PC-9 (cell line): ENCODE results near the gene SH3TC1. TPM values are rescaled to one million over a fixed set of nuclear protein-coding genes. Genes with fewer than 3 reads are reported as not detected.

Experiments
- BruUV-seq: library from RNA; stranded (reverse); fragments of 400-500 nt; replicated peaks from 2 replicates; lab custom pipeline; 2021; lab: Mats Ljungman, UMichigan
- CTCF ChIA-PET: fragments of 300-600 bp; sonication (Branson Sonifier 250); formaldehyde crosslinking; loops from one replicate; lab custom pipeline; 2022; ENCODE audit warnings: antibody characterized with exemption; lab: Charles Lee
- POLR2A ChIA-PET: fragments of 300-600 bp; sonication (Branson Sonifier 250); formaldehyde crosslinking; loops from one replicate; lab custom pipeline; 2022; ENCODE audit warnings: antibody characterized with exemption; ENCODE audit not compliant: unreplicated experiment; lab: Charles Lee
- DNase-seq, 2 experiments: peaks; one replicate each; pipeline versions ENCODE4 v3.0.0 to v3.0.0-alpha.2; 2015 to 2022; ENCODE audit warnings: mixed read lengths in 1 of 2
- H2AFZ ChIP-seq: fragments of 200-600 bp; sonication (generic); 2 replicates; pipeline ENCODE4 v1.8.1; 2017; ENCODE audit warnings: antibody characterized with exemption
- H3F3A ChIP-seq: fragments of 200-600 bp; sonication (generic); 2 replicates; pipeline ENCODE4 v1.8.1; 2017; ENCODE audit warnings: antibody characterized with exemption, mild to moderate bottlenecking, low read depth; ENCODE audit not compliant: insufficient read depth
- H3K27ac ChIP-seq: fragments of 200-600 bp; sonication (generic); 2 replicates; pipeline ENCODE4 v1.6.1; 2016; ENCODE audit warnings: mixed run types
- H3K27me3 ChIP-seq: fragments of 200-600 bp; sonication (generic); 2 replicates; pipeline ENCODE4 v1.6.1; 2016; ENCODE audit warnings: low read depth, mixed run types; ENCODE audit not compliant: insufficient read depth
- H3K36me3 ChIP-seq: fragments of 200-600 bp; sonication (generic); 2 replicates; pipeline ENCODE4 v1.6.1; 2016; ENCODE audit warnings: low read depth, mixed run types
- H3K4me1 ChIP-seq: fragments of 200-600 bp; sonication (generic); replicated peaks from 2 replicates; pipeline ENCODE4 v1.6.1; 2016; ENCODE audit warnings: mixed run types; ENCODE audit not compliant: insufficient read depth
- H3K4me2 ChIP-seq: fragments of 200-600 bp; sonication (generic); 2 replicates; pipeline ENCODE4 v1.6.1; 2017; ENCODE audit warnings: mixed run types
- H3K4me3 ChIP-seq: fragments of 200-600 bp; sonication (generic); 2 replicates; pipeline ENCODE4 v1.6.1; 2016; ENCODE audit warnings: mixed run types
- H3K79me2 ChIP-seq: fragments of 200-600 bp; sonication (generic); 2 replicates; pipeline ENCODE4 v1.6.1; 2017; ENCODE audit warnings: low read depth, mixed run types
- H3K9me2 ChIP-seq: fragments of 200-600 bp; sonication (generic); 2 replicates; pipeline ENCODE4 v1.8.1; 2017; ENCODE audit warnings: mild to moderate bottlenecking; ENCODE audit not compliant: insufficient read depth
- H3K9me3 ChIP-seq: fragments of 200-600 bp; sonication (generic); 2 replicates; pipeline ENCODE4 v1.8.1; 2016; ENCODE audit warnings: low read depth; ENCODE audit not compliant: insufficient read depth
- H4K20me1 ChIP-seq: fragments of 200-600 bp; sonication (generic); 2 replicates; pipeline ENCODE4 v1.8.1; 2017; ENCODE audit not compliant: insufficient read depth
- EZH2 ChIP-seq: fragments of 200-600 bp; sonication (generic); IDR thresholded peaks from 2 replicates; pipeline ENCODE4 v1.8.0; 2017; ENCODE audit warnings: antibody characterized with exemption, low read depth
- intact Hi-C: fragments of 100-400 bp; cut with micrococcal nuclease; formaldehyde crosslinking; loops from one replicate; pipeline ENCODE4 v1.10.0; 2022; ENCODE audit not compliant: unreplicated experiment
- total RNA-seq: library from RNA; stranded (reverse); gene quantifications from 2 replicates; pipeline ENCODE4 v1.2.3, GENCODE V29; 2021
- TF ChIP-seq, protein P1 (sequence below): fragments of 200-600 bp; sonication (generic); conservative IDR thresholded peaks from 2 replicates; pipeline ENCODE4 v1.6.1; 2017; ENCODE audit warnings: mixed run types, antibody characterized with exemption, mild to moderate bottlenecking, moderate library complexity

The SH3TC1 gene
- total RNA-seq, 1 experiment from 2014 or later: 5.2 TPM

DNA sequence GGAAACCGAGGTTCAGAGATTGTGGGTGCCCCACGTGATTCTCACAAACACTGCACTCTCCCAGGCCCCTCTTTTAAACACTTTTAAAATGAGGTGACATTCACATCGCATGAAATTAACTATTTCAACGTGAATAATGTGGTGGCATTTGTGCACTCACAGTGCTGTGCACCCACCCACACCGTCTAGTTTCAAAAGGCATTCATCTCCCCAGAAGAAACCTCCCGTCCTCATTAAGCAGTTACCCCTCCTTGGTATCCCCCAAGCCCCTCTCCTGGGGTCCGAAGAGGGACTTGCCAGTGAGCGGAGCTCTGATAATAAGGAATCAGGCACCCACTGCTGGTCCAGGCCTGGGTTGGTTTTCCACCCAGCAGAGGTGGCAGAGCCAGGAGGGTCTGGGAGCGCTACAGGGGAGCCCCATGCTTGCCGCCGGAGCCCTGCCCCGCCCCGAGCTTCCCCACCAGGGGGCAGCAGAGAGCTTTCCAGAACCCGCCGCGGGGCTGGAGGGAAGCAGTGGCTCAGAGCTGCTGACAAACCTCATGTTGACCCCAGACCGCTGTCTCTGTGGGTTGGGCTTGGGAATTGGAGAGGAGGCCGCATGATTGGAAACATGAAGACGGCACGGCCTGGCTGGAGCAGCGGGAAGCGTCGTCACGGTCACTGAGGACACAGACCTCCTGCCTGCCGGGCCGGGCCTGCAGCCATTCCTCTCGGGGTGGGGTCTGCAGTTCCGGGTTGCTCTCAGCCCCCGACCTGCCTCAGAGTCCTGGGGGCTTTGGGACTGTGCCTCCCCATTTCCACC is 43.0 kb downstream of the SH3TC1 start:
- POLR2A ChIA-PET: no interaction called here
- peak in 1 of 2 experiments; percentile 85 for DNase-seq
- BruUV-seq: no TSS peak
- H2AFZ ChIP-seq: no peak overlapping the region
- H3K9me2 ChIP-seq: no peaks in the 10 kb centered on the region
- H3K4me3 ChIP-seq: no peak overlapping the region
- H3K4me1 ChIP-seq: peaks cover 5% of the 10 kb centered on the region; the same call in 1 of the 2 replicates
- CTCF ChIA-PET: interaction anchor here (0.9 to 2.1 kb wide), 3 partner anchors 26 to 161 kb away, joined by 3 to 12 read pairs (median 4); no protein-coding TSS in a partner anchor
- H3K36me3 ChIP-seq: no peaks in the 10 kb centered on the region
- intact Hi-C loops: loop anchor here (1.0 to 10.0 kb wide), 5 partner anchors 25 to 353 kb away; partner anchors contain the start of gene CPZ
- H3F3A ChIP-seq: no peaks in the 10 kb centered on the region
- H3K4me2 ChIP-seq: no peak overlapping the region
- H3K27me3 ChIP-seq: no peaks in the 10 kb centered on the region
- H3K9me3 ChIP-seq: no peaks in the 10 kb centered on the region
- no peaks in the 10 kb centered on the region for H4K20me1 ChIP-seq
- H3K79me2 ChIP-seq: no peaks in the 10 kb centered on the region
- TF ChIP-seq, protein P1, sequence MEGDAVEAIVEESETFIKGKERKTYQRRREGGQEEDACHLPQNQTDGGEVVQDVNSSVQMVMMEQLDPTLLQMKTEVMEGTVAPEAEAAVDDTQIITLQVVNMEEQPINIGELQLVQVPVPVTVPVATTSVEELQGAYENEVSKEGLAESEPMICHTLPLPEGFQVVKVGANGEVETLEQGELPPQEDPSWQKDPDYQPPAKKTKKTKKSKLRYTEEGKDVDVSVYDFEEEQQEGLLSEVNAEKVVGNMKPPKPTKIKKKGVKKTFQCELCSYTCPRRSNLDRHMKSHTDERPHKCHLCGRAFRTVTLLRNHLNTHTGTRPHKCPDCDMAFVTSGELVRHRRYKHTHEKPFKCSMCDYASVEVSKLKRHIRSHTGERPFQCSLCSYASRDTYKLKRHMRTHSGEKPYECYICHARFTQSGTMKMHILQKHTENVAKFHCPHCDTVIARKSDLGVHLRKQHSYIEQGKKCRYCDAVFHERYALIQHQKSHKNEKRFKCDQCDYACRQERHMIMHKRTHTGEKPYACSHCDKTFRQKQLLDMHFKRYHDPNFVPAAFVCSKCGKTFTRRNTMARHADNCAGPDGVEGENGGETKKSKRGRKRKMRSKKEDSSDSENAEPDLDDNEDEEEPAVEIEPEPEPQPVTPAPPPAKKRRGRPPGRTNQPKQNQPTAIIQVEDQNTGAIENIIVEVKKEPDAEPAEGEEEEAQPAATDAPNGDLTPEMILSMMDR: peak; percentile 84
- TF ChIP-seq EZH2: no peak
- no peak overlapping the region for H3K27ac ChIP-seq

DNA sequence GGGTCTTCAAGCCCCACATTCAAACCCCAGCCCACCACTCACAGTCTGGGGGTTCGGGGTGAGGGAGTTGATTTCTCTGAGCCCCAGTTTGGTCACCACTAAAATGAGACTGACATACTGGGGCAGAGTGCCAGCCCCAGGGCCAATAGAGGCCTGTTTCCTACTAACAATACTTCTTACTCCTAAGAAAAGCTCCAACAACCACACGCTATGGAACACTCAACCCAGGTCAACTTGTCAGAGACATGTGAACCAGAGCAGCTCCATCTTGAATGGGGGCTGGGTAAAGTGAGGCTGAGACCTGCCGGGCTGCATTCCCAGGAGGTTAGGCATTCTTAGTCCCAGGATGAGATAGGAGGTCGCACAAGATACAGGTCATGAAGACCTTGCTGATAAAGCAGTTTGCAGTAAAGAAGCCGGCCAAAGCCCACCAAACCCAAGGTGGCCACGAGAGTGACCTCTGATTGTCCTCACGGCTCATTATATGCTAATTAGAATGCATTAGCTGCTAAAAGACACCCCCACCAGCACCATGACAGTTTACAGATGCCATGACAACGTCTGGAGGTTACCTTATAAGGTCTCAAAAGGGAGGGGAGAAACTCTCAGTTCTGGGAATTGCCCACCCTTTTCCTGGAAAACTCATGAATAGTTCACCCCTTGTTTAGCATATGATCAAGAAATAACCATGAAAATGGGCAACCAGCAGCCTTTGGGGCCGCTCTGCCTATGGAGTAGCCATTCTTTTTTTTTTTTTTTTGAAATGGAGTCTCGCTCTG is 43.9 kb downstream of the SH3TC1 start:
- H3K4me3 ChIP-seq: no peak overlapping the region
- H4K20me1 ChIP-seq: no peaks in the 10 kb centered on the region
- no TSS peak for BruUV-seq
- H3K9me3 ChIP-seq: no peaks in the 10 kb centered on the region
- no peaks in the 10 kb centered on the region for H3K27me3 ChIP-seq
- DNase-seq: no peak
- POLR2A ChIA-PET: no interaction called here
- intact Hi-C loops: loop anchor here (1.0 to 10.0 kb wide), 5 partner anchors 24 to 352 kb away; partner anchors contain the start of gene CPZ
- CTCF ChIA-PET: interaction anchor here (0.6 to 2.1 kb wide), 4 partner anchors 25 to 215 kb away, joined by 3 to 12 read pairs (median 4); no protein-coding TSS in a partner anchor
- no peaks in the 10 kb centered on the region for H3K79me2 ChIP-seq
- H3F3A ChIP-seq: no peaks in the 10 kb centered on the region
- H3K36me3 ChIP-seq: no peaks in the 10 kb centered on the region
- H3K4me1 ChIP-seq: peaks cover 5% of the 10 kb centered on the region; the same call in 1 of the 2 replicates
- no peak overlapping the region for H2AFZ ChIP-seq
- TF ChIP-seq, protein P1: no peak
- no peak for TF ChIP-seq EZH2
- H3K27ac ChIP-seq: no peak overlapping the region
- H3K4me2 ChIP-seq: no peak overlapping the region
- H3K9me2 ChIP-seq: no peaks in the 10 kb centered on the region

DNA sequence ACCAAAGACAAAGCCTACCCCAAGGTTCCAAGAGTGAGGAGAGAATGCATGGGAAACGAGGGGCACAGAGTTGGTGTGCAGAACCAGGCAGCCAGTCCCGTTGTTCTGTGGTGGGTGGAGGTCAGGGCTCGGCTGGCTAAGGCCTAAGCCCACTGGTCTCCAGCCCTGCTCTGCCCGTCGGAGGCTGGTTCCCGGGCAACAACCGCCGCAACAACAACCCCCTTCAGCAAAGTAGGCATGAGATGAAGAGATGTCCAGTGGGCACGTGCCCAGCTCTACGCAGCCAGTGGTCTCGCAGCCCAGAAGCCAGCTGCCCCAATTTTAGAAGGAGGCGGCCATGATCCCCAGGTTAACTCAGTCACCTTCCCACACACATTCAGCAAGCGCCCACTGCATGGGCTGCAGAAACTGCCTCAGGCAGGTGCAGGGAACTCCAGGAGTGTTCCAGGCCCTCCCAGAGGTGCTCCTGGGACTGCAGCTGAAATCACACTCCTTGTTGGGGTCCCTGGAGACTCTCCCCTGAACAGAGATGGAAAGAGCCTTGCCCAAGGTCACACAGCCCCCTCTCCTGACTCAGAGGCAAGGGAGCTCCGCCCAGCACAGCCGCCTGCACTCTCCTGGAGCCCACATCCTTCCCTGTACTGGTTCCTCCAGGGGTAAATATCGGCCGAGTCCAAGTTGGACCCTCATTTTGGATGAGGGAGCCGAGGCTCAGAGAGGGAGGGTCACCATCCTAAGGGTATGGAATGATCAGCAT is 45.1 kb downstream of the SH3TC1 start:
- BruUV-seq: no TSS peak
- H3K9me2 ChIP-seq: no peaks in the 10 kb centered on the region
- ChIA-PET POLR2A (no interaction called here), CTCF (no interaction called here)
- H3K79me2 ChIP-seq: no peaks in the 10 kb centered on the region
- no peaks in the 10 kb centered on the region for H4K20me1 ChIP-seq
- DNase-seq: no peak
- no peaks in the 10 kb centered on the region for H3K9me3 ChIP-seq
- no peak overlapping the region for H2AFZ ChIP-seq
- H3K4me3 ChIP-seq: no peak overlapping the region
- peaks cover 5% of the 10 kb centered on the region; the same call in 1 of the 2 replicates for H3K4me1 ChIP-seq
- no peak overlapping the region for H3K27ac ChIP-seq
- H3K4me2 ChIP-seq: no peak overlapping the region
- no peaks in the 10 kb centered on the region for H3K36me3 ChIP-seq
- no peaks in the 10 kb centered on the region for H3K27me3 ChIP-seq
- intact Hi-C loops: loop anchor here (10.0 kb wide), 1 partner anchor 351 kb away; the partner anchor contains the start of gene CPZ
- no peaks in the 10 kb centered on the region for H3F3A ChIP-seq
- TF ChIP-seq, protein P1: no peak
- TF ChIP-seq EZH2: no peak
